Activated CD8-positive, alpha-beta memory T cell treated with anti-CD3 and anti-CD28 coated beads, Interleukin-2, amount 50 U/mL, for 4 hours (primary cell): ENCODE data around the gene KIT.
A peak's percentile ranks its signal among the peaks of the same experiment; 100 is the strongest.

Source experiments
- DNase-seq: peaks from one replicate; pipeline ENCODE4 v3.0.0-alpha.2; 2020

The KIT gene

DNA sequence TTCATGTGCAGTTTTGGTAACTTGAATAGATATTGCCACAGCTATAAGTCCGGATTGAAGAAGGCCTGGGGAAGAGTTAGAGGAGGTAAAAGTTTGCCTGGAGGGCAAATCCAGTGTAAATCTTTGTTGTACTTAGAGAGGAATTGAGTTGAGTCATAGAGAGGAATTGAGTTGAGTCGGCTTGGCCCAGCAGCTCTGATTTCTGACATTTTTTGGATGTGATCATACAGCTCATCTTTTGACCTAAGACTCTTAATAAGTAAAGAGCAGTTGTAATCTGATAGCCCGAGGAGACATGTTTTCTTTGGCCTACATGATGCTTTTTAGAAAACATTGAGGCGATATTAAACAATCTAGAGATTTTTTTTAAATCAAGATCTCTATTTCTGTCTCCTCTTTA, 3.9 kb downstream of the KIT start:
- no peak for DNase-seq

DNA sequence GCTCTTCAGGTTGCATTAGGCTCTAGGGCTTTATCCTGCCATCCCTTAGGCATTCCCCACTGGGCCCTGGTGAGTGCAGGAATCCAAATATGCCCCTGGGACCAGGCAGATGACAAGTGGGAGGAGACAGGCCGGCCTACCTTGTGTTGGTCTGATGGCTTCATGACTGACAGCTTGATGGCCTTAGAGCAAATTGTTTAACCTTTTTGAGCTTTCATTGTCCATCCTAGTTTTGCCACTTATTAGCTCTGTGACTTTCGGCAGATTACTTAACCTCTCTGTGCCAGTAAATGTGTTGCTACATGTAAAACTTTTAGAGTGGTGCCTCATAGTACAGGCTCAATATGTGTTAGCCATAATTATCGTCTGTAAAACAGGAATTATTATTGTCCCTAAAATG, 4.4 kb downstream of the KIT start:
- DNase-seq: no peak

DNA sequence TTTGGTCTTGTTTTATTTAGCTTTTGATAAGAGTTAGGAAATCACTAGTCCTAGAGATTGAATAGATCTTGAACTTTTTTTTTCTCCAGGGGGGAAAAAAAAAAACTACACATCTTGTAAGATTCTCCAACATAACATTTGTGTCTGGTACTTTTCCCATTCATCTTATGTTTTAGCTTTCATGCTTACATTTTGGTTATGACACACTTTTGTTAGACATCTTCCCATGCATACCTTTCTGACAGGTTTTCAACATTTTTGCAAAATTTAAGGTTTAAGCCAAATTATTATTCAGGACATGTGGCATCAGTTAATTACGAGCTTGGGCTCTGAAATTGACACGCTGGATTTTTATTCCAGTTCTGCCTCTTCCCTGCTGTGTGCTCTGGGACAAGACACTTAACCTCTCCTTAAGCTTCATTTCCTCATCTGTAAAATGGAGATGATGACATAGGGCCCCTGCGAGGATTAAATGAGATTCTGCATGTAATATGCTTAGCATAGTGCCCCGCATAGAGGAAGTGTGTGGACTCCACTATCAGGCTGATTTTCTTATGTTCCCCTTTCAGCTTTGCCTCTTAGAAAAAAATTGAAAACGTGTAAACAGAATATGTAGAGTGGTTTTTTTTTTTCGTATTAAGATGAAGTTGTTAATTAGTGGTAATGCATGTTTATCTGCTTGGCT, 5.3 kb downstream of the KIT start:
- DNase-seq: no peak

DNA sequence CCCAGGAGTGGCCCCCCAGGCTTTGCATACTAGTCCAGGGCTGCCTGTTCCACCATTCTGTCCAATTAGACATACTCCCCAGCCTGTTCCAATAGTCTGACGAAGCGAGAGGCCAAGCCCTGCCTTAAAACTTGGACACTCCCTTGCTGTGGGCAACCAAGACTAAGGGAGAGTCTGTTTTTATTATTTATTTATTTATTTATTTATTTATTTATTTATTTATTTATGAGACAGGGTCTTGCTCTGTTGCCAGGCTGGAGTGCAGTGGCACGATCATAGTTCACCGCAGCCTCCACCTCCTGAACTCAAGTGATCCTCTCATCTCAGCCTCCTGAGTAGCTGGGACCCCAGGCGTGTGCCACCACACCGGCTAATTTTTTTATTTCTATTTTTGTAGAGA, 6.6 kb downstream of the KIT start:
- no peak for DNase-seq

DNA sequence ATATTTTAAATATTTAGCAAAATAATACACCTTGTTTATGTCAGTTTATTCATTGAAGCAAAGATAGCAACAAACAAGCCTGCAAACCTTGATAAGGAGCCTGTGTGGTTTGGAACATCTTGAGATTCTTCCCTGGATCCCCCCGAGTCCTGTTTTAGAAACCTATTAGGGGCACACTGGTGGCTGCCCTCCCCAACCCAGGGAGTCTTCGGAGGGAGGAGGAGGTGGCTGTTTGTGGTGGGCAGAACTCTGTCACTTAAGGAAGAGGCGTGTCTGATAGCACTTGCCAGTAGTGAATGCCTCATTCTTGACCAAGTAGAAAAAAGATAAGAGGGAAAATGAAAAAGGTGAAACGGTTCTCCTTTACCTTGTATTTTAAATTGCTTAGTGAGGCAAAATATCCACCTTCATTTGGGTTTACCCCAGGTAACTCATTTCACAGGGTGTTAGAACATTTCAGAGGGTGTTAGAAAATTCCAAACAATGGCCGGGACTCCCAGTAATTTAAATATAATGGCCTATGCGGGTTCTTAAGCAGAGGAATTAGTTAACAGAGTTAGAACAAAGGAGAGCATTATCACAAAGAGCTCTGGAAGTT, 10.4 kb downstream of the KIT start:
- DNase-seq: no peak

DNA sequence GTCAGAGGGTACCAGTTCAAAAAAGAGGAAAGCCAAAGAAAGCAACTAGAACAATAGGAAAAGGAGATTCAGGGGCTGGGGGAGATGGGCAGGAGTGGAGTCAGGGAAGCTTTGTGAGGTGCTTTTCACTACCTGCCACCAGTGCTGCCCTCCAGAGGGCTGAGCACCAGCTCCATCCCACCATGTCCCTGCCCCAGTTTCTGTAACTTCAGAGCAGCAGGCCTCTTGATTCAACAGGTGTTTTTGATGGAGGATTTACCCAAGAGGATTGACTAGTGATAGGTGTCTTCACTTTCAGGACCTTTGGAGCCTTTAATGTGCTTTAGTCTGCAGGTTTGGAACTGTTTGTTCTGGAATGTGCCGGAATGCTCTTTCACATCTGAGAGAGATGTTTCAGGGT, 12.1 kb downstream of the KIT start:
- no peak for DNase-seq

DNA sequence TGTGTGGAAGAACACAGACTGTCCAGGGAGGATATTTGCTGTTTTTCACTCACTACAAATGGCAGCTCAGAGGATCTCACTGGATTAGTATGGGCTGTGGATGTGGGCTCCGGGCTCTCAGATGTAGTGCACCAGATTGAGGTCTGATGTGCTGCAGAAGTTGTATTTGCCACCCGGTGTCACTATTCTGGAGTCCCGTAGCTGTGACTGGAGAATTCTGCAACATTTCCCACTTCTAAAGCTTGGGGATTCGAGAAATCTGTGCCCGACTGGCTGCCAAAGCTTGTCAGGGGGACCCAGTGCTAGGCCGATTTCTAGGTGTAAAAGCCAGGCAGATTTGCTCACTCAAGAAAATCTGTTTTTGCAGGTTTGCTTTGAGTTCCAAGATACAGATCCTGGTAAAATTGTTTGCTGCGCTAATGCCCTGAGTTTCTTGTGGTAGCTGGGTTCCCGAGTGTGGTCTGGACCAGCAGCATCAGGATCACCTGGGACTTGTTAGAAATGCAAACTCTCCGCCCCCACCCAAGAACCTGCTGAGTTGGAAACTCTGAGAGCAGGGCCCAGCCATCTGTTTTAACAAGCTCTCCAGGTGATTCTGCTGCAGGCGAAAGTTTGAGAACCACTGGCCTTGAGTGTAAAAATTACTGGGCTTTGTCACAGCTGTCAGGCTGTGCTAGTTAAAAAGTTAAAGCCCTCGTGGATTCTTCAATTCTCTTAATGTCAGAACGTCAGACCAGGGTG, 18.1 kb downstream of the KIT start:
- no peak for DNase-seq

DNA sequence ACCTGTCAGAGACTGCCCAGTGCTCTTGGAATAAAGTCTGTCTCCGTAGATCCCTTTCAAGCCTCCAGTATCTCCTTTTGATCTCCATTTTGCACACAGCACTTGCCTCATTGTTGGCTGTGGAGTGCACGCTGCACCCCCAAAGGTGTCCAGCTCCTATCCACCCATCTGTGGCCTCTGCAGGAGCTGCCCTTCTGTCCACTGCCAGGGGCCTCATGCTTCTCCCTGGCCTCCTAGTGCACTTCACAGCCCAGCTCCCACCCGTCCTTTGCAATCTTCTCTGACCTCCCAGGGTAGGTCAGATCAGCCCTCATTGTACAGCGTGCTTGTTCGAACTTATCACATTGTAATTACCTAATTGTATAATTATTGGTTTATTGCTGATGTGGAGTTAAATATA, 18.9 kb downstream of the KIT start:
- no peak for DNase-seq

DNA sequence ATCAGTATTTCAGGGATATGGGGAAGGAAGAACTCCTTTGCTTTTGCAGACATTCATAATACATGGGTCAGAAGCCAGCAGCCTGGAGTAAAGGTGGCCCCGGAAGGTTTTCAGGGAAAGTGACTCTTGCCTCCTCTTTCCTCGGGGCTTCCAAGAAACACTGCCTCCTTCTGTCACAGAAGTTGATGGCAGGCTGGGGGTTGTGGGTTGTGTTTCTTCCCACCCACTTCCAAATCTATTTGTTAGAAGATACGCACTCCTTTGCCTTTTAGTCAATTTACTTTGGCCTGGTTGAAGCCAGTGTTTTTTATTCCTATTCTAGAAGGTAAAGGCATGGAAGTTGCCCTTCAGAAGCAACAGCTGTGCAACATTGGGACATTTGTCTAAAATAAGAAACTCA, 19.7 kb downstream of the KIT start:
- DNase-seq: no peak

DNA sequence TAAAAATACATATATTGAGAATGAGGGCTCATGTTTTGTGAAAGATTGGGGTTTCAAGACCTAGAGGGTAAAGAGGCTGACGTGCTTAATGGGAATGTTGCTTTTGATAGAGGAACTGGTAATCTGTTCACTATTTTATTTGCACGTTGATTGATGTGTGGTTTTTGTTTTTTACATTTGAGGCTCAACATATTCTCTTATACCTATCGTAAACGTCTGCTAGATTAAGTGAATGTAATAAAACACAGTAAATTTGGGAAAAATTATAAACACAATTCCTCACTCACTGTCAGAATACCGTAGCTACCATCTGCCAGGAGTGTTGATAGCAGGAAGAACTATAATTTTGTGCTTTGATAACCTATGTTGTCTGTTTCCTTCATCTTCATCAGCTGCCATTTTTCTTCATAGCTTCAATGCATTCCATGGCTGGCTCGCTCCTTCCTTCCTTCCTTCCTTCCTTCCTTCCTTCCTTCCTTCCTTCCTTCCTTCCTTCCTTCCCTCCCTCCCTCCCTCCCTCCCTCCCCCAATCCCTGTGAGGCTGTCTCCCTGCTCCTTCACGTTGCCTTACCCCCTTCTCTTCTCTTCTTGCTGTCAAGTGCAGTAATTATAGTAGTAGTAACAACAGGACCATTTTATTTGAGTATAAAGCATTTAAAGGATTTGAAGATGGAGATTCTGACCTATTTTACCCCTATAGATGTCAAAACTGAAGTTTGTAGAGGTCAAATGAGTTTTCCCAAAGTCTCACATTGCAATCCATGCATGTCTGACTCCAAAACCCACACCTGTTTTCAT, 20.3 kb downstream of the KIT start:
- no peak for DNase-seq

DNA sequence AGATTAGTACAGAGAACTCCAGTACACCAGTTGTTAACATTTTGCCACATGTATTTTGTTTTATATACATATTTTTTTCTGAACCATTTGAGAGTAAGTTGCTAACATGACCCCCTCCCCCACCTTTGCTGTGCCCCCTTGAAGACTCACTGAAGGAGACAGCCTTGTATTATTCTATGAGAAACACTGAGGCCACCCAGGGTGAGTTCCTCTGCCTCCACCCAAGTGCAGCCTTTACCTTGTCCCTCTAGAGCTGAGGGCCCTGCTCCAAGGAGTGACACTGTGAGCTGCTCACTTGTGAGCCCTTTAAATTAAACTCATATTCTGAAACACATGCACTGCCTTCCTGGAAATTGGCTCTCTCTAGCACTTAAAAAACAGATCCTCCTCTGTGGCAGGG, 21.1 kb downstream of the KIT start:
- no peak for DNase-seq

DNA sequence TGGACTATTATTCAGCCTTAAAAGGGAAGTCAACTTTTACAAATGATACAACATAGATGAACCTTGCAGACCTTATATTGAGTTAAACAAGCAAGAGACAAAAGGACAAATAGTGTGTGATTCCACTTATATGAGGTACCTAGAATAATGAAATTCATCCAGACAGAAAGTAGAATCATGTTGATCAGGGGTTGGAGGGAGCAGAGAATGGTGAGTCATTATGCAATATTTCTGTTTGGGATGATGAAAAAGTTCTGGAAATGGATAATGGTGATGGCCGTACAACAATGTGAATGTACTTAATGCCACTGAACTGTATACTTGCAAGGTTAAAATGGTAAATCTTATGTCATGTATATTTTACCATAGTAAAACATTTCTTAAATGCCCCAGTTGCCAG, 22.1 kb downstream of the KIT start:
- DNase-seq: no peak

DNA sequence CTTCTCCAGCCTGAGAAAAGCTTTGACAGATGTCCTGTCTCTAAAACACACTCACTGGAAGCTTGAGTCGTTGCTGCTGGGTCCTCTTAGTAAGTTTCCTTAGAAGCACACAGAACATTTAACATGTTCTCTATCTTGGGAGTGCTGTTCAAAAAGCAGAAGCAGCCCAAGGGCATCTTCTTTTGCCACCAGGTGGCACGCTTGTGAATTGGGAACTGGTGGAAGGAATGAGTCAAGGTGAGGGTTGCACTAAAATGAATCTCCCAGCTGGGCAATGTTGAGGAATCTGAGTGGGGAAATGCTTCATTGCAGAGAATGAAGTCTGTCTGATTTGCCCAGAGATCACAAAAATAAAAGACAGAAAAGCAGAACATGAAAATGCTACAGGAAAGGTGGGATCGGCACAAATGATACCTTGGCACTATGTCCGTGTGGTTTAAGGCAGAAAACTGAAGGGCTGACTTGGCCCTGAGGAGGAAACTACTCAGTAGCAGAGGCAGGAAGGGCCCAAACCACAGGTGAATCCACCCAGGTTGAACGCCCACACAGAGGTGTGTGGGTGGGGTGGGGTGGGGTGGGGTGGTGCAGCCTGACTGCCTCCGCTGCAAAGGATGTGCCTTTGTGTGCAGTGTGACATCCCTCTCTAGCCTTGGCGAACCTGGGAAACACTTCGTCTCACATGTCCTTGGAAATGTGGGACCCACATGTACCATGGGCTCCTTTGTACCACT, 26.0 kb downstream of the KIT start:
- peak; percentile 57 for DNase-seq

DNA sequence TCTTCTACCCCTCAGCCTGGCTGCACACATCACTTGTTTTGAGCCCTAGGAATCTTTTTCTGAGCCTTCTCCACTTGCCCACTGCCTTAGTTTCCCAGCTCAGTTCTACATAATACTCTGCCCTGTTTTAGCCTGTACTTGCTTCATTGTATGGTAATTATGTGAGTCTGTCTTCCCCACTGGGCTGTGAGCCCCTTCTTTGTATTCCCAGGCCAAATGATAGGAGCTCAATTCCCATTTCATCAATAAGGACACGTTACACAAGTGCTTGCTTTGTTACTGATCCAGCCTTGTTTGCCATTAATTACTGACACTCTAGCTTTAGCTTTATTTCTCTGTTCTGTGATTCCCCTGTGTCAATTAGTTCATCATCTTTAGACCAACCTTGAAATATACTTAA, 28.1 kb downstream of the KIT start:
- DNase-seq: no peak

DNA sequence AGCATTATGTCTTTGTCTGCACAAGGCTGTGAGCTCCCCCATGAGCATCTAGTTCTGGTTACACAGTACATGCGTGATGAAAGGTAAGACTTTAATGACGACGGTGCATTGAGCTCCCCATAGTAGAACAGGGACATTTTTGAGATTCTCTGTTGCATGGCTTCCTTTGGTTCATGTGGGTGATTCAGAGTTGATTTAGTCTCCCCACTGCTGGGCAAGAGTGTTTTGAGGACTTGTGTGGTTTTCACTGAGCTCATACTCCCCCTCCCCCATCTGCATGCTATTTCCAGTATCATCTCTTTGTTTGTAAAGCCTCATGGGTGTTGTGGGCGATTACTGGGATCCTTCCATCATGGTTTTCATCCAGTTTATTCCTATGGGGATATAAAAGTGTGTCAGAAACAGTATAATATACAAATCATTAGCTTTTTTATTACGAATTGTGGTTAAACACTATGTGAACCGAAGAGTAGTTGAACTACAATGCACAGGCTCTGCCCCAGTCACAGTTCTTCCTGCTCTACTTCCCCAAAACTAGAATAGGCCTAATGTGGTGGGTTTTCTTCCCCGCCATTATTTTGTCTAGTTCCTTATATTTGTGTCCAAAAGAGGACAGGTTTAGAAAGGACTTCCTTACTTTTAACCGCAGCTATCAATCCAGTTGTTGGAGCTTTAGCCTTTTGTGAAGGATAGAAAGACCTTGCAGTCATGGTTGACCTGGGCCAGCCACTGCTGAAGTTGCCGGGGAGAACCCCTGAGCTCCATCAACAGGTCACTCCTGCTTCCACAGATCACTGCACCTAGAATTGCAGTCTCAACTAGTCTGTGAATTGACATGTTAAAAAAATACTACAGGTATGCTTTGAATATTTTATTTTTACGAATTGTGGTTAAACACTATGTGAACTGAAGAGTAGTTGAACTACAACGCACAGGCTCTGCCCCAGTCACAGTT, 30.4 kb downstream of the KIT start:
- no peak for DNase-seq

DNA sequence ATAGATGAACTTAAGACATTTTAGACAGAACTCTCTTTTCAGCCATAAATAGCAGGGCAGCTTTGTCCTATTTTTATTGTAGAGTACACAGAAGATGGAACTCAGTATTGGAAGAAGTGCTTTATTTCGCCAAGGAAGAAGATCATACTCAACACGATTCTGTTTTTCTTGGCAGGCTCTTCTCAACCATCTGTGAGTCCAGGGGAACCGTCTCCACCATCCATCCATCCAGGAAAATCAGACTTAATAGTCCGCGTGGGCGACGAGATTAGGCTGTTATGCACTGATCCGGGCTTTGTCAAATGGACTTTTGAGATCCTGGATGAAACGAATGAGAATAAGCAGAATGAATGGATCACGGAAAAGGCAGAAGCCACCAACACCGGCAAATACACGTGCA, 37.6 kb downstream of the KIT start:
- DNase-seq: no peak

DNA sequence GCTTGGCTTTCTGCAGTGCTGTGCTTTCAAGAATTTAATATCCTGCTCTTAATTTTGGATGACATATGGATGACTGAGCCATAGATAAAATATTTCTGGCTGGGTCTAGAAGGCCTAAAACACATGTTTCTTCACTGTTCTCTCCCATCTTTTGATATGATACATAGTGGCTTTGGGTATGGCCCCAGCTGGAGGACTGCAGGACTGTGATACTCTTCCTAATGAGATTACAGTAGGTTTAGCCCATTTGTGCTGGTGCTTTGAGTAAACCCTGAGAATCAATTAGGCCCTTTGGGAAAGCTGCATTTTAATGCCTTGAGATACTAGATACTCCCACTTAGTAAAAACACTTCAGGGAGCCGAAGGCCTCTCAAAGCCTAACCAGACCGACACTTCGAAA, 38.0 kb downstream of the KIT start:
- no peak for DNase-seq

DNA sequence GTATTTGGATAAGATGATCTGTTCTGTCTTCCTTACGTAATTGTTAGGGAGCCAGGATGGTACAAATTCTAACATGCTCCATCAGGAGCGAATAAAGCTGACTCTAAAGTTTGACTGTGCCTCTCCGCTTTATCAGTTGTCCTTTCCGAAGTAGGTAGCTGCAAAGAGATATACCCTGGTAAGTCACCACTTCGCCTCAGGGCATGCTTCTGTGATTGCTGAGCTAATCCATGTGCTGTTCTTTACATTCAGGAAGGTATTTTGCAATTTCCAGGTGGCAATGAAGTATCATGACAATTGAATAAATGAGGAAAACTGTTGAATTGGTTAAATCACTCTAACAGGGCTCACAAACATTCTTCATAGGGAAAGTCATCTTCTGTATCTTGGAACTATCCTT, 38.9 kb downstream of the KIT start:
- DNase-seq: no peak

DNA sequence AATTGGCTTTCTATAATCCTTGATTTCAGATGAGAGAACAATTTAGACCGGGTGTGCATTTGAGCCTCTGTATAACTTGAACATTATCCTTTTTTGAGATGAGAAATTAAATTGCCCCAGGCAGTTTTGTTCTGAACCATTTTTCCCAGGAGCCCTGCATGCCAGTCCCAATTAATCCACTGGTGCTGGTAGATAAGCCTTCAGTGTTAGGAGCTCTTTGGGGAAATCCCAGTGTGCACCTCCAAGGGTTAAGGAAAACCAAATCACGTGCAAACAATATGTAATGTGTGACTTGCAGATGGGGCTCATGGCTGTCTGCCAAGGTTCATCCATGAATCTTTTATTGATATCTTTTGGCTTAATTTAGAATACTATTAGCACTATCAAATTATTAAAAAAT, 43.2 kb downstream of the KIT start:
- DNase-seq: no peak

DNA sequence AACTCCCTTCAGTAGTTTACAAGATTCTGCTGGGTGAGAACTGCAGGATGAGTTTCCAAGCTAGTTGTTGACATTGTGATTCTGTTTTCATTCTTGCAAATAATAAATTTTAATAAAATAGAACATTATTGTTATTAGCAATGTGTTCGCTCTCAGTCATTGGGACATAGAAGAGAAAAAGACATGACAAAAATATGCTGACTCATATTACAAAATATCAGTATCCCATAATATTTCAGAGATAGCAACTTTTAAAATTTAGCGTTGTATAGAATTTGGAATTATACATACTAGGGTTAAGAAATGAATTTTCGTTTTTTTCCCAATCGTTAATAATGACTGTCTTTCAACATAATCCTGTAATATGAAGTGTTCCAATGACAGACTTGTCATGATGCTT, 45.4 kb downstream of the KIT start:
- no peak for DNase-seq

DNA sequence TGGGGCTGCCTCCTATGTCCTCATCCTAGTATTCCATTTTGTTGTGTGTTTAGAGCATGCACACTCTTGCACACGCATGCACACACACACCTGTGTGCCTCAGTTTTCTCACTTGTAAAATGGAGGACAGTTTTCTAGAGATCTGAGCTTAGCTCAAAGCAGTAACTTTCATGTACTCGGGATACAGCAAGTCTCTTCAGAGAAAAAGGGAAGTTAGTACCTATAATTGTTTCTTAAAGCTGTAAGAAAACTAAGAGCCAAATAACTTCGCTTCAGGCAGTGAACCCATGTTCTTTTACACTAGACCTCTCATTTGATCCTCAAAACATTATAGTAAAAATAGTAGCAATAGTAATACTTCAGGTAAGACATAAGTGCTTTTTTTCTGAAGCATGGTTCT, 49.6 kb downstream of the KIT start:
- DNase-seq: no peak
